NT2/D1 (cell line): ENCODE results near the gene PARS2.

Experiments used
- DNase-seq: peaks from one replicate; pipeline ENCODE4 v3.0.0-alpha.2; 2011; ENCODE audit warnings: low read depth, low spot score
- H3K27me3 ChIP-seq: 2 replicates; pipeline ENCODE4 v1.6.0; 2011; ENCODE audit warnings: mild to moderate bottlenecking; ENCODE audit not compliant: insufficient read length, insufficient read depth
- H3K36me3 ChIP-seq: 2 replicates; pipeline ENCODE4 v1.6.1; 2011; ENCODE audit warnings: mild to moderate bottlenecking, low read length, mixed read lengths; ENCODE audit not compliant: insufficient read depth, insufficient read length
- H3K4me1 ChIP-seq: 2 replicates; pipeline ENCODE4 v1.5.1; 2011; ENCODE audit not compliant: insufficient read depth, insufficient read length
- H3K4me3 ChIP-seq: 2 replicates; pipeline ENCODE4 v1.5.1; 2011; ENCODE audit warnings: low read depth; ENCODE audit not compliant: insufficient read length
- H3K9ac ChIP-seq: 2 replicates; pipeline ENCODE4 v1.6.0; 2011; ENCODE audit warnings: low read depth; ENCODE audit not compliant: insufficient read length
- H3K9me3 ChIP-seq: 2 replicates; pipeline ENCODE4 v1.5.1; 2011; ENCODE audit warnings: mild to moderate bottlenecking, low read length; ENCODE audit not compliant: insufficient read depth
- SUZ12 ChIP-seq: IDR thresholded peaks from 2 replicates; pipeline ENCODE4 v1.6.1; 2011; ENCODE audit not compliant: insufficient read length, insufficient read depth; ENCODE audit errors: extremely low read depth
- YY1 ChIP-seq: IDR thresholded peaks from 2 replicates; pipeline ENCODE4 v1.6.1; 2011; ENCODE audit not compliant: insufficient read length, insufficient read depth
- ZNF274 ChIP-seq: IDR thresholded peaks from 2 replicates; pipeline ENCODE4 v1.6.1; 2011; ENCODE audit warnings: mild to moderate bottlenecking, low read depth, low read length

PARS2 gene

DNA sequence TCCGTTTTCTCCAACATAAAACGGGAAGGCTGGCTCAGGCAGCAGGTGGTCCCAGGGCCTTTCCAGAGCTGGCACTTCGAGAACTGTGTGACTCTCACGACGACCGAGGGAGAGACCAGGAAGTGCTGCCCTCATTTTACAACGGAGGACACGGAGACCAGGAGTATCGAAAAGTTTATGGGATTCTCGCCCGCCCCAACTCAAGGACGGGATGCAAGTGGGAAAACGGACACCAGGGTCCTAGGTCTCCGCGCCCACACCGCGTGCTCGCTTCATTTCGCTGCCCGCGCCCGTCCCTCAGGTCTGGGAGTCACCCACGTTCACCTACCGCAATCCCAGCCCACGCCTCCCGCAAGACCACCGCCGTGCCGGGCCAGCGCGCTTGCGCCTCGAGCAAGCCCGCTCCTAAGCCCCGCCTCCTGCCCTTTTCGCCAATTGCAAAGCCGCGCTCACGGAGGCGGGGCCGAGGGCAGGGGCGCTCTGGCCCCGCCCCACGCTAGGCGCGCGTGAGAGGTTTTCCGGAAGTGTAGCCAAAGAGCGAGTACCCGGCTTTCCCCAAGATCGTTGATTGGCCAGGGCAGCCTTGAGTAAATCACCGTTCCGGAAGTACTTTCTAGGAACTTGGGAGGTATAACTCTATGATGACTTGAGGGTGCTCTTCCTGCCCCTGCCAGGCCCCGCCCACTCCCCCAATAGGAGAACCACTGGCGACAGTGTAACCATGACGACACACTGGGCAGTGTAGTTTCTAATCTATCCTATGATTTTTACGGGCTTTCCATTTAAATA is at the start of gene PARS2:
PARS2 (minus strand) TSS at position 391 of the 789 bp plus-strand sequence. CDS start 5,362 bp downstream, outside the sequence.
- no peaks in the 10 kb centered on the region for H3K9me3 ChIP-seq
- DNase-seq = peak; percentile 100
- TF ChIP-seq YY1 (no peak), SUZ12 (no peak), ZNF274 (no peak)
- H3K4me1 ChIP-seq = peaks cover 5% of the 10 kb centered on the region
- H3K27me3 ChIP-seq = no peaks in the 10 kb centered on the region
- peak within 1 kb of the TSS; percentile 99 for H3K9ac ChIP-seq
- H3K4me3 ChIP-seq = peak within 1 kb of the TSS; percentile 99
- peaks cover 7% of the 10 kb centered on the region for H3K36me3 ChIP-seq

DNA sequence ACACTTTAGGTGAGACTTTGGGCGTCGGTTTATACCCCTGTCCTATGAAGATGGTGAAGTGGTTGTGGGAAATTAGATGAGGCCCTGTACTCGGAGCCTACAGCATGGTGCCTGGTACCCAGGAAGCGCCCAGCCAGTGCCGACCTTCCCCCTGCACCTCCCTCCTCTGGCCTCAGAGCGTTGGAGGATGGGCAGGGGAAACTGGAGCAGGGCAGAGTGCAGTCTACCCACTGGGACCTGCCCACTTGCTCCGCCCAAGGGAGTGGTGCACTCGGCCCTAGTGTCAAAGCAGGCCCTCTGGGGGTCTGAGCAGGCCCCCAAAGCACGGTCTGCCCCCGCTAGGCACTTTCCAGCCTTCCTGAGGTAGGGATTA is 49.8 kb upstream of the PARS2 start:
- peaks cover 27% of the 10 kb centered on the region for H3K27me3 ChIP-seq
- H3K9me3 ChIP-seq = no peaks in the 10 kb centered on the region
- H3K9ac ChIP-seq = peak overlapping the region; percentile 46
- H3K4me3 ChIP-seq = no peak overlapping the region
- H3K36me3 ChIP-seq = no peaks in the 10 kb centered on the region
- H3K4me1 ChIP-seq = peaks cover 27% of the 10 kb centered on the region
- TF ChIP-seq SUZ12 (no peak), ZNF274 (no peak), YY1 (no peak)
- no peak for DNase-seq

DNA sequence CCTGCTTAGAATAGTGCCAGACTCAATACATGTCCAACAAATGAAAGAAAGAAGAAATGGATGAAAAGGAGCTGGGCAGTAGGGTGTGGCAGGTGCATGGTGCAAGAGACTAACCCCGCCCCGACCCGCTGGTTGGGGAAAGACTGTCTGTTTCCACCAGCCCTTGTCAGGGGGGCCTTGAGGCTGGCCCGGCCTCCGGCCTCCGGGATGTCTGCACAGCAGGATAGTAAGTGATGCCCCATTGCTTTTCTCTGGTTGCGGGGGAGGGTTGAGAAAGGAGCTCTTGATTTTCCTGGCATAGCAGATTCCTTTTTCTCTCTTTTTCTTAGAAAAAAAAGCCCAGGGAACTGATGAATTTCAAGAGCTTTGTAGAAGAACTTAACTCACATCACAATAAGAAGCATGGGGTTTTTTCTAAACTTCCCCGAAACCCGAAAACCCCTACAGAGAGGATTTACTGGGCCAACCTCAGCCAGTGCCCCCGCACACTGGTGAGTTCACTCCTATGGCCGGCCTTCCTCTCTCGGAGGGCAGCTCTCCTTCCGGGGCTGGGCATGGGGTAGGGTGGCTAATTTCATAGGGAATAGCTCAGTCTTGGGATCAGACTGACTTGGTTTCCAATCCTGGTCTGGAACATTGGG is 49.3 kb upstream of the PARS2 start:
- H3K36me3 ChIP-seq = no peaks in the 10 kb centered on the region
- peaks cover 27% of the 10 kb centered on the region for H3K27me3 ChIP-seq
- peak overlapping the region; percentile 46 for H3K9ac ChIP-seq
- TF ChIP-seq ZNF274 (no peak), YY1 (no peak), SUZ12 (no peak)
- H3K9me3 ChIP-seq = no peaks in the 10 kb centered on the region
- H3K4me1 ChIP-seq = peaks cover 28% of the 10 kb centered on the region
- H3K4me3 ChIP-seq = no peak overlapping the region
- peak; percentile 85 for DNase-seq

DNA sequence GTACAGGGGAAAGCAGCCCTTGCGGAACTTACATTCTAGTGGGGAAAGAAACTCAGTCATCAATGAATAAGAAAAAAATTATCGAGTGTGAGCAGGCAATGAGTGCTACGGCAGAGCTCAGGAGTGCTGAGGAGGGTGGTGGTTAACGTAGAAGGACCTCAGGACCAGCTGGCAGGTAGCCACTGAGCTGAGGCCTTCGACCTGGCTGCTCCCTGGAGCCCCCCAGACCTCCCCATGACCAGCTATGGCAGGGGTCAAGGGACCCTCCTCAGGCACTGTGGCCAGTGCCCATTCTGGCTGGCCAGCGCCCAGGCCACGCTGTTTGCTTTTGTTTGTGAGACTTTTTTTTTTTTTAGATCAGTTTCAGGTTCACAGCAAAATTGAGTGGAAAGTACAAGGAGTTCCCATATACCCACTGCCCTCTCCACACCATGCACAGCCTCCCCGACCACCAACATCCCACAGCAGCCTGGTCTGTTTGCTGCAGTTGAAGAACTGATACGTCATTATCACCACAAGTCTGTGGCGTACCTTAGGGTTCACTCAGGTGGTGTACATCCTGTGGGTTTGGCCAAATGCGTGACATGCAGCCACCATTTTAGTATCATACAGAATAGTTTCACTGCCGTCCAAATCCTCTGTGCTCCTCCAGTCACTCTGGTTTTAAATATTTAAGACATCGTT is 48.6 kb upstream of the PARS2 start:
- TF ChIP-seq YY1 = no peak
- no peak for TF ChIP-seq SUZ12
- no peak for TF ChIP-seq ZNF274
- H3K27me3 ChIP-seq = peaks cover 27% of the 10 kb centered on the region
- no peaks in the 10 kb centered on the region for H3K36me3 ChIP-seq
- H3K9ac ChIP-seq = no peak overlapping the region
- H3K4me1 ChIP-seq = peaks cover 29% of the 10 kb centered on the region
- H3K4me3 ChIP-seq = no peak overlapping the region
- no peaks in the 10 kb centered on the region for H3K9me3 ChIP-seq
- no peak for DNase-seq

DNA sequence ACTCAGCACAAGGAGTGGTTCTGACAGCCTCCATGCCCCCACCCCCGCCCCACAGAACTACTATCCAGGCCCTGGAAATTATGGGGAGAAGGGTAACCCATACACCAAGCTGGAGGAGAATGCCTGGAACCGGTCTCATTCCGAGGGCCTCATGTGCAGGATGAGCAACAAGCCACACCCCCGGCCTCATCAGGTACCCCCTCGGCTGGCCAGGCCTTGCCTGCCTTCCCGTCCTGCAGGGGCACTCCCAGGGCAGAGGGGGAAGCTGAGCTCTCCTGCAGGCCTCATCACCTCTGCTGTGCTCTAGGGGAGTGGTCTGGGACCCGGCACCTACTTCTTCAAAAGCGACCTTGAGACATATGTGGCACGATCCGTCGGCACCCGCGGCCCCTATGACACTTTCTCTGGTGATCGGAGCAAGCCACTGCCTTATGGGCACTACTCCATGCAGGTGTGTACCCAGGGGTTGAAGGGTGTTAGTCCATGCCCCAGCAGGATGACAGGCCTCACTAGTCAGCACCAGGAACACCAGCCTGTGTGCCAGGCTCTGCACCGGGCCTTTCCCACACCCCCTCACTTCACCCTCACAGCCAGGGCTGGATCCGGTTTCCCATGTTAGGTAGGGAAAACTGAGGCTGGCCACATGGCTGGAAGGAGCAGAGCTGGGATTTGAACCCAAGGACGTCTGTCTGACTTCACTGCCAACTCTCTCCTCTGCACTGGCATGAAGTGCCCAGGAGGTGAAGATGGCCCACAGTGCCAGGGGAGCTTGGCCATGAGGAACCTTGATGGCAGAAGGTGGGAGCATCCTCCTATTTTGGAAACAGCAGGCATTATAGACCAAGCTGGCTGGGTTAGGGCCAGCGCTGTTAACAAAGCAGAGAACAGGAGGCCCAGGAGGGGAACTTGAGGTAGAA is 47.7 kb upstream of the PARS2 start:
- Histone ChIP-seq H3K4me1 (peaks cover 30% of the 10 kb centered on the region), H3K9me3 (no peaks in the 10 kb centered on the region), H3K36me3 (no peaks in the 10 kb centered on the region), H3K4me3 (no peak overlapping the region), H3K9ac (no peak overlapping the region), H3K27me3 (peaks cover 27% of the 10 kb centered on the region)
- no peak for DNase-seq
- TF ChIP-seq ZNF274 (no peak), SUZ12 (no peak), YY1 (no peak)

DNA sequence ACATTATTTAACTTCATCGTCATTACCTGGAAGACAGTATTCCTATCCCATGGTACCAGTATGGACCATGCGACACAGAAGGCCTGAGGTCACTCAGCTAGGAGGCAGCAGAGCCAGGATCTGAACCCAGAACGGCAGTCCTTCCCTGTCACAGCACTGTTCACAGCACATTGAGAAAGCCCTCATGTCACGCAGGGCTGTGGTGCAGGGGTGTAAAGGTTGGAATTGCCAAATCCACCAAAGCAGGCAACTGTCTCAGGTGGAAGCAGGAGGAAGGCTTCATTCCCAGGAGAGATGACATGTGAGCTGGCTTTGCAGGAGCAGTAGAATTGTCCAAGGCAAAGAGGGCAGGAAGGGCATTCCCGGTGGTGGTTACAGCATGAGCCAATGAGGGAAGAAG is 46.7 kb upstream of the PARS2 start:
- Histone ChIP-seq H3K4me1 (peaks cover 32% of the 10 kb centered on the region), H3K9me3 (no peaks in the 10 kb centered on the region), H3K9ac (no peak overlapping the region), H3K27me3 (peaks cover 22% of the 10 kb centered on the region), H3K4me3 (no peak overlapping the region), H3K36me3 (no peaks in the 10 kb centered on the region)
- no peak for DNase-seq
- TF ChIP-seq ZNF274 (no peak), YY1 (no peak), SUZ12 (no peak)
